Thoracic aorta (tissue), 2 donors: ENCODE results near the gene UBL3. TPM values are rescaled to one million over a fixed set of nuclear protein-coding genes. Genes with fewer than 3 reads are reported as not detected.

ENCODE experiments used
- ATAC-seq: fragments of 150-250 bp; one replicate; pipeline ENCODE4 v1.8.0; 2017; ENCODE audit warnings: low read depth; ENCODE audit not compliant: insufficient number of reproducible peaks, low FRiP score
- DNase-seq: peaks from one replicate; pipeline ENCODE4 v3.0.0-alpha.2; 2020; ENCODE audit warnings: low spot score
- H3K27ac ChIP-seq, 2 donors: fragments of 200-600 bp; sonication (generic); 1 replicate in 1 of 2; 2 replicates in 1 of 2; pipeline ENCODE4 v1.5.1; 2016; ENCODE audit warnings: mild to moderate bottlenecking in 2 of 2, moderate library complexity in 2 of 2
- H3K27me3 ChIP-seq: fragments of 200-600 bp; sonication (generic); replicated peaks from 2 replicates; pipeline ENCODE4 v1.6.0; 2016; ENCODE audit warnings: mild to moderate bottlenecking; ENCODE audit not compliant: insufficient read depth
- H3K36me3 ChIP-seq: fragments of 200-600 bp; sonication (generic); one replicate; pipeline ENCODE4 v1.5.1; 2016
- H3K4me1 ChIP-seq, 2 donors: fragments of 200-600 bp; sonication (generic); 1 replicate in 1 of 2; 2 replicates in 1 of 2; pipeline versions ENCODE4 v1.5.1 to v1.6.0; 2016; ENCODE audit warnings: low read depth in 2 of 2, mild to moderate bottlenecking in 1 of 2; ENCODE audit not compliant: control insufficient read depth in 1 of 2
- H3K4me3 ChIP-seq: fragments of 200-600 bp; sonication (generic); 2 replicates; pipeline ENCODE4 v1.5.1; 2016; ENCODE audit warnings: mild to moderate bottlenecking
- H3K9me3 ChIP-seq: fragments of 200-600 bp; sonication (generic); 2 replicates; pipeline ENCODE4 v1.5.1; 2016
- CTCF ChIP-seq: fragments of 200-600 bp; sonication (generic); IDR thresholded peaks from one replicate; pipeline ENCODE4 v1.5.1; 2019; ENCODE audit warnings: antibody characterized with exemption
- total RNA-seq, 2 donors: library from RNA; depleted of rRNA; stranded (reverse); fragments of >200 nt; gene quantifications; one replicate each; pipeline versions ENCODE4 v1.1.0 to v1.2.3, GENCODE V29; 2016

Gene UBL3
- total RNA-seq, 2 donors from 2014 or later = 24.4 to 32.6 TPM

- H3K4me1 ChIP-seq = peaks cover 19 to 26% of the 10 kb centered on the region in 2 donors
- no peaks in the 10 kb centered on the region for H3K9me3 ChIP-seq
- ATAC-seq (no peak), DNase-seq (no peak)
- H3K4me3 ChIP-seq = peak overlapping the region; percentile 97
- peak overlapping the region; percentile 6 to 55 for H3K27ac ChIP-seq
- H3K27me3 ChIP-seq = no peaks in the 10 kb centered on the region
- H3K36me3 ChIP-seq = no peaks in the 10 kb centered on the region
- TF ChIP-seq CTCF = no peak
Observed at GRCh38 chr13:29847501-29847983, 2.9 kb downstream of the UBL3 start.

- peaks cover 19 to 29% of the 10 kb centered on the region in 2 donors for H3K4me1 ChIP-seq
- peak overlapping the region; percentile 97 for H3K4me3 ChIP-seq
- ATAC-seq (no peak), DNase-seq (no peak)
- no peaks in the 10 kb centered on the region for H3K9me3 ChIP-seq
- TF ChIP-seq CTCF = no peak
- no peaks in the 10 kb centered on the region for H3K36me3 ChIP-seq
- H3K27me3 ChIP-seq = no peaks in the 10 kb centered on the region
- H3K27ac ChIP-seq = peak overlapping the region in 1 of 2 donors; percentile 55
Observed at GRCh38 chr13:29846475-29847256, 3.8 kb downstream of the UBL3 start.

GRCh38 chr13:29845440-29846056 lies 4.9 kb downstream of the UBL3 start:
- Histone ChIP-seq H3K4me3 (no peak overlapping the region), H3K9me3 (no peaks in the 10 kb centered on the region), H3K27me3 (no peaks in the 10 kb centered on the region), H3K36me3 (no peaks in the 10 kb centered on the region), H3K4me1 (peaks cover 19 to 34% of the 10 kb centered on the region in 2 donors), H3K27ac (no peak overlapping the region)
- ATAC-seq = no peak
- DNase-seq = no peak
- TF ChIP-seq CTCF = peak; percentile 36

GRCh38 chr13:29844441-29844840 lies 6.0 kb downstream of the UBL3 start:
- Histone ChIP-seq H3K36me3 (no peaks in the 10 kb centered on the region), H3K4me1 (peaks cover 19 to 39% of the 10 kb centered on the region in 2 donors), H3K4me3 (no peak overlapping the region), H3K27ac (no peak overlapping the region), H3K9me3 (no peaks in the 10 kb centered on the region), H3K27me3 (no peaks in the 10 kb centered on the region)
- TF ChIP-seq CTCF = no peak
- DNase-seq = no peak
- no peak for ATAC-seq

GRCh38 chr13:29840585-29840984 lies 9.8 kb downstream of the UBL3 start:
- peaks cover 6 to 32% of the 10 kb centered on the region in 2 donors for H3K4me1 ChIP-seq

More at GRCh38 chr13:29840585-29840984, 9.8 kb downstream of the UBL3 start:
- ATAC-seq (no peak), DNase-seq (no peak)
- Histone ChIP-seq H3K27ac (no peak overlapping the region), H3K4me3 (no peak overlapping the region), H3K27me3 (no peaks in the 10 kb centered on the region), H3K9me3 (no peaks in the 10 kb centered on the region), H3K36me3 (no peaks in the 10 kb centered on the region)
- TF ChIP-seq CTCF = no peak
